GM18951 (cell line): ENCODE results near the gene RPL27A.

Source experiments
- POLR2A ChIP-seq: IDR thresholded peaks from 4 replicates; pipeline ENCODE4 v1.6.1; 2011; ENCODE audit warnings: mild to moderate bottlenecking; ENCODE audit not compliant: insufficient read length, insufficient read depth; ENCODE audit errors: extremely low read depth
- in situ Hi-C: fragments of 300-500 bp; cut with MboI; formaldehyde crosslinking; loops from one replicate; pipeline ENCODE4 v1.12.0; 2022; ENCODE audit warnings: low sequenced_read_pairs, mixed read lengths, inconsistent platforms; ENCODE audit not compliant: unreplicated experiment

Gene RPL27A

DNA sequence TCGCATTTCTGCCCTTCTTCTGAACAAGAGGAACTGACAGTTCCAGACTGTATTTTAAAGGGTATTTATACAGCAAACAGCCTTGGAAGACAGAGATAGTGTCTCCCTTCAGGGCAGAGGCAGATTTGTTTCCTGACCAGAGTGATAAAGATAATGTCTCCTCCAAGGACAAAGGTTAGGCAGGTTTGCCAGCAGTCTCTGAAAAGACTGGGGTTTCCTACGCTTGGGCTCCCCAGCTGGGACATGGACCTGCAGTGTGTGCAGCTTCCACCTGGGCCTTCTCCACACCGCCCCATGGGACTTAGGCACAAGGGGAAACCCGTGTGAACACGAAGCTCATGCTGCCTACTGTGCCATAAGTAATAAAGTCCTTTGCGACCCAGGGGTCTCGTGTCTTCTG is 42.1 kb downstream of the RPL27A start:
- TF ChIP-seq POLR2A, result no peak
- in situ Hi-C loops, result no loop called here

DNA sequence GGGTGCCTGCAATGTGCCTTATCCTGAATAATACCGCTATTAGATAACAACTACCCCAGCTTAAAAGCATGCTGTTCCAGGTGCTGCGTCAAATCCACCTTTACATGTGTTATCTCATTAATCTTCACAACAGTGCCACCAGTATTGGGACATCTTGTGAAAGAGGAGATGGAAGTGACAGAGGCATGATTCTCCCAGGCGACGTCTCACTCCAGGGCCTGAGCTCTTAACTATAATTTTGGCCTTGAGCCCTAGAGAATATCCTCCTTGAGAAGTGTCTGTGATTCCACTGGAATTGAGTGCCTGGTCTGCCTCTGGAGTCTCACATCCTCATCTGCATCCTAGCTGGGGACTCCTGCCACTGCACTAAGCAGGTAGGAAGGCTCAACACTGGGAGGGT is 43.8 kb downstream of the RPL27A start:
- in situ Hi-C loops, result no loop called here
- TF ChIP-seq POLR2A, result no peak

DNA sequence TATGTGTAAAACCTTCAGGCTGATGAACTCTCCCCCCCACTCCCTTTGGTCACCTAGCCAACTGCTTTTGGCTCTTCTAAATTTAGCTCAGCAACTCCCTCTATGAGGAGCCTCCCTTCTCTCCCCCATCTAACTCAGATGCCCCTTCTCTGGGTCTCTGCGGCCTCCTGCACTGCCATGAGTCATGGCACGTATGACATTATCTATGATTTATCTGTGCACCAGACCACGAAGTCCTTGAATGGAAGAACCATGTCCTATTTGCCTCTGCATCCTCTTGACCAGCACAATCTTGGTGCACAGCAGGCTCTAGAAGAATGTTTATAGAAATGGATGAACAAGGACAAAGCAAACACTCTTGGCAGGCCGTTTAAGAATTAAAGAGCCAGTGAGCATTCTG is 46.0 kb downstream of the RPL27A start:
- in situ Hi-C loops, result no loop called here
- no peak for TF ChIP-seq POLR2A

DNA sequence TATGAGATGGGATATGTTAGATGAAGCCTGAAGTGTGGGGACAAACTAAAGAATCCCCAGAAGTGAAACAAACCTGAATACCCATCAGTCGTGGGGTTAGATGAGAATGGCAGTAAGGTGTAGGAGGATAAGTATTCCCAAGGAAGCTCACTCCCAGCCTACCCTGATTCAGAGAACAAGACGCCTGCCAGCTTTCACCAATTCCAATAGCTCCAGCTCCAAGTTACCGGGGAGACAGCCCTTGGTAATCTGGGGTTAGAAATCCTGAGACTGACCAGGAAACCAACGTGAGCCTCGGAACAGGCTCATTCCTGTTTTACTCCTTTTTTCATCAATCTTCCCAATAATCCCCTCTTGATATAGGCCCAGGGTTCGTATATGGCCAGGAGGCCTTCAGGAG is 46.5 kb downstream of the RPL27A start:
- no peak for TF ChIP-seq POLR2A
- in situ Hi-C loops, result no loop called here

DNA sequence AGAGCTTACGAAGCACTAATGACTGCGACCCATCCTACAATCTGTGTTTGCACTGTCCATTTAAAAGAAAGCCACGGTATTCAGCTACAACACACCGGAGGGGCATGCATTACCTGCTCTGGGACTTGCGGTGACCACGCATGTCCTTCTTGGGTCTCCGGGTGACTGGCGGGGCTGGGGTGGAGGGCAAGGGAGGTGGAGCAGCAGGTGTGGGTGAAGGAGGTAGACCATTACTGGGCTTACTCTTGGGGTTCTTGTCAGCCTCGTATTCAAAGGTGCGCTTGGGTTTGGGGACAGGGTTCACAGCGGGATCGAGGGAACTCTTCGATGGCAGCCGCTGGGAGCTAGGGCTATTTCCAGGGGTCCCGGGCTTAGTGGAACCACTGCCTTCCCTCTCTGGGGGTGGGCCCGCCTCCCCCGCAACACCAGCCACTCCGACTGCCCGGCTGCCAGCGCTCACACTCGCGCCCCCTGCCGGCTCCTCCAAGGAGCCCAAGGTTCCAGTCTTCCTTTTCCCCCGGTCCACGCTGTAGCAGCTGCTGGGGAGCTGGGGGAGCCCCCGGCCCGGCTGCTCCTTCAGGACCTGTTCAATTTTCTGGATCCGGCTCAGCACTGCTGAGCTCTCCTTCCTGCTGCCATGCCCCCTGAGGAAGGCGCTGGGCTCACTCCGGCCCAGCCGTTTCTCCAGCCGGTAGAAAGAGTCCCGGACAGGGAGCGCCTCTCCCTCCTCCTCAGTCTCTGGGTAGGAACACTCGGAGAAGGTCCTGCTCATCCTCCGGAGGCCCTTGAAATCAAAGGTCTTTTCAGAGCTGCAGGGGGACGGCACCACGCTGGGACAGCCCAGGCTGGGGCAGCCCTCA is 47.5 kb downstream of the RPL27A start:
- in situ Hi-C loops, result no loop called here
- TF ChIP-seq POLR2A, result no peak

DNA sequence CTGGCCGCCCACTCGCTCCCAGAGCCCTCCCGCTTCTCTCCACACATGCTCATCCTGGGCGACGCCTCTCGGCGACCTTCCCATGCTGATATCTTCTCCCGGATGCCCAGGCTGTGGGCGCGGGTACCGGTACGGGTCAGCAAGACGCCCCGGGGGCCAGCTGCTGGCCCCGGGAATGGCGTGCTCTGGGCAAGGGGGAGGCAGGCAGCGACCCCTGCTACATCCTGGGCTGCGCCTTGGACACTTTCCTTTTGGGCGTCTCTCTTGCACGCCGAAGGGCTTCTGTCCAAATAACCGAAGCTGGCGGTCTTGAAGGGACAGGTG is 48.1 kb downstream of the RPL27A start:
- in situ Hi-C loops, result no loop called here
- no peak for TF ChIP-seq POLR2A

DNA sequence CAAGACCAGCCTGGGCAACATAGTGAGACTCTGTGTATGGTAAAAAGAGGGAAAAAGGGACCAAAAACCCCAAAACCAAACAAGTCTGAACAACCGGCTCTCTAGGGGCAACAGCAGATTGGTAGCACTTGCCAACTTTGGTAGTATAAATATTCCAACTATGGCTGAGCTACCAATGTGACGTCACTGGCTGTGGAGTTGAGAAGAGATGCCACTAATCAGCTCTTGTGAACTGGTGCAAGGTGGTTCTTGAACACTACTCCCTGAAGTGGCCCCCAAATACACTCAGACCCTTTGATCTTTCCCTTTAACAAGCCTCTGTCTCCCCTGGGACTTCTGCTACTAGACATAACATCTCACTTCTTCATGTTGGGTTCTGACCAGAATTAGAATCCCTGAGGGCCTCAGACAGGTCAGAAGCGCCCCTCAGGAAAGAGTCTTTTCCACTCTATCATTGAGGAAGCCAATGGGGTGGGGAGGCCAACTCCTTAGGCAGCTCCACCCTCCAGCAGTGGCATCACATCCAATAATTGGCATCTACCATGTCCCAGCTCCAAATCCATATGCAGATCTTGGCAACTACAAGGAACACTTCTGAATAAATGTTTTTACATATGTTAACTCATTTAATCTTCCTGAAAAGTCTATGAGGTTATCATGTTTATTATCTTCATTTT is 49.2 kb downstream of the RPL27A start:
- in situ Hi-C loops, result no loop called here
- TF ChIP-seq POLR2A, result no peak

DNA sequence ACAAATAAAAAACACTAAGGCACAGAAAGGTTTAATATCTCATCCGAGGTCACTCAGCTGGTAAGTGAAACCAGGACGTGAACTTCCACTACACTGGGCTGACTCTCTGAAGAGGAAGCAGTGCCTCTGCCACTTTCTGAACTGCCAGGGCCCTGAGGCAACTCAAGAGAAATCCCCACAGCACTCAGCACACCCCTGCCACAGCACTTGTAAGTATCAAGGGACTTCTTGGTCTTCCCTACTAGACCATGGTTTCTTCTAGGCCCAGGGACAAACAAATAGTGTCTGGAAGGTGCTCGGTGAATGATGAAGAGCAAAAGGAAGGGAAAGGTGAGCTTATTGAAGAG is 49.7 kb downstream of the RPL27A start:
- in situ Hi-C loops, result no loop called here
- TF ChIP-seq POLR2A, result no peak

DNA sequence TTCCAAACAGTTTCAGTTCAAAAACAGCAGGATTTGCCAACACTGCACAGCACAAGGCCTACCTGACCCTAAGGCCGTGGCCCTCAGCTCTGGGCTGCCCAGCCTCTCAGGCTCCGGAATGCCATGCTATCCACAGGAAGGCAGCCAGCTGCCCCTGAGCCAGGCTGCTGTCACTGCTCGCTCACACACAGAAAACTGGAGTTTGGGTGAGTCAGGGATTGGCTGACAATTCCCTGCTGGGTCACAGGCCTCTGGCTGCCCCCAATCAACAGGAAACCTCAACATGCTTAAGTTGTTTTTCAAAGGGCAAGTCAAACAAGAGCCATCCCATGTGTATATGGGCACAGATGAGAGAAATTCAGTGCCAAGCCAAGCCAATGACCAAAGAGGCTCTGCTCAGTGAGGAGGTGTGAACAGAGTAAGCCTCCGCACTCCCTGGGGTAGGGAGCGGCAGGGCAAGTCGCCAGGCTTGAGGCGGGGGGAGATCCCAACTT is 50.2 kb downstream of the RPL27A start:
- in situ Hi-C loops, result no loop called here

DNA sequence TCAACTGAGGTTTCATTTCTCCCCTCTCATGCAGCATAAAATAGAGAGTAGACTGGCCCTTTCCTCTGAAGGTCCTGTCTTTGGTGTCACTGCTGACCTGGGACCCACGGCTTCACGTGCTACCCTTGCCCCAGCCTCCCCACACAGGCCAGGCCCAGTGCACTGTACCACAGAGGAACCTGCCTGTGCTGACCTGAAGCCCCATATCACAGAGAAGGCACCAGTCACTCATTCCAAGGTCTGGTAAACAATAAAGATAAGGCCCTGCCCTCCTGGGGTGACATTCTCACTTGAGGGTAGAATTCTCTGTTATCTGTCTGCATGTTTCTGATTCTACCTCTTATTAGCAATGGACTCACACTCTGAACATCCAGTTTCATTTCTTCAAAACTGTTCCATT is 51.3 kb downstream of the RPL27A start:
- TF ChIP-seq POLR2A, result no peak
- in situ Hi-C loops, result no loop called here

More for the DNA sequence above, 50.2 kb downstream of the RPL27A start:
- no peak for TF ChIP-seq POLR2A

DNA sequence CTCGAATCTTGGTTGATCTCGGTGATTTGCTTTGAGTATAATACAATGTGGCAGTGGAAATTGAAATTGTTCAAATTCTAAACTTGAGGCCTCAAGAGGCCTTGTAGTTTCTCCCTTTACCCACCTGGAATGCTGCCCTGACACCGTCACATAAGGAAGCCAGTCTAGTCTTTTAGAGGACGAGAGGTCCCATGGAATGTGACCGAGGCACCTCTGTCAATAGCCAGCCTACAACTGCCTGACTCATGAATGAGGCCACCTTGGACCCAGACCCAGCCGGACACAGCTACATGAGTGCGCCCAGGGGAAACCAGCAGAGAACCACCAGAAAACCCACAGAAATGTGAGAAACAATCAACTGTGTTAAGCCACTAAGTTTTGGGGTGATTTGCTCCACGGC is 52.5 kb downstream of the RPL27A start:
- in situ Hi-C loops, result no loop called here
- TF ChIP-seq POLR2A, result no peak

DNA sequence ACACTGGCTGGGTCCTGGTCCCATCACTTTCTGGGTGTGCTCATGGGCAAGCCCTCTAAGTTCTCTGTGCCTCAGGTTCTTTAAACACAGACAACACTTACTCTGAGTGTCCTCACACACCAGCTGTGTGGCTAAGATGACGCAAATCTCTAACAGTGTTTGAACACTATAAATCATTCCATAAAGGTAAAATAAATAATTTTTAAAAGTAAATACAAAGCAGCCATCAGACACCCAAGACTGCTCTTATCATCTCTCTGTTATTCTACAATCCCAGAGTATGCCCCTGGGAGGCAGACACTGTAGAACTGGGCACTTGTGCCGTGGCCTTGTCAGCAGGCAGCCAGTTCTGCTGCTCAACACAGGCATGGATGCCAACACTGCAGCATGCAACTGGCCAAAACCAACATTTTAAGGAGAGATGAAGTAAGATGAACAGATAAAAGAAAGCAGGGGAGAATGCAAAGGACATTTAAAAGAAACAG is 56.8 kb downstream of the RPL27A start:
- TF ChIP-seq POLR2A, result no peak
- in situ Hi-C loops, result no loop called here
